PC-9 (cell line): ENCODE results near the gene PCDHGA2. TPM values are rescaled to one million over a fixed set of nuclear protein-coding genes. Genes with fewer than 3 reads are reported as not detected.
"Not testable (repeated sequence)": the region's sequence is repeated elsewhere in the genome, so short reads cannot be mapped to it uniquely, and the experiment has no call there.

Source experiments
- BruUV-seq: library from RNA; stranded (reverse); fragments of 400-500 nt; replicated peaks from 2 replicates; lab custom pipeline; 2021; lab: Mats Ljungman, UMichigan
- CTCF ChIA-PET: fragments of 300-600 bp; sonication (Branson Sonifier 250); formaldehyde crosslinking; loops from one replicate; lab custom pipeline; 2022; ENCODE audit warnings: antibody characterized with exemption; lab: Charles Lee
- POLR2A ChIA-PET: fragments of 300-600 bp; sonication (Branson Sonifier 250); formaldehyde crosslinking; loops from one replicate; lab custom pipeline; 2022; ENCODE audit warnings: antibody characterized with exemption; ENCODE audit not compliant: unreplicated experiment; lab: Charles Lee
- DNase-seq, 2 experiments: peaks; one replicate each; pipeline versions ENCODE4 v3.0.0 to v3.0.0-alpha.2; 2015 to 2022; ENCODE audit warnings: mixed read lengths in 1 of 2
- H2AFZ ChIP-seq: fragments of 200-600 bp; sonication (generic); 2 replicates; pipeline ENCODE4 v1.8.1; 2017; ENCODE audit warnings: antibody characterized with exemption
- H3F3A ChIP-seq: fragments of 200-600 bp; sonication (generic); 2 replicates; pipeline ENCODE4 v1.8.1; 2017; ENCODE audit warnings: antibody characterized with exemption, mild to moderate bottlenecking, low read depth; ENCODE audit not compliant: insufficient read depth
- H3K27ac ChIP-seq: fragments of 200-600 bp; sonication (generic); 2 replicates; pipeline ENCODE4 v1.6.1; 2016; ENCODE audit warnings: mixed run types
- H3K27me3 ChIP-seq: fragments of 200-600 bp; sonication (generic); 2 replicates; pipeline ENCODE4 v1.6.1; 2016; ENCODE audit warnings: low read depth, mixed run types; ENCODE audit not compliant: insufficient read depth
- H3K36me3 ChIP-seq: fragments of 200-600 bp; sonication (generic); 2 replicates; pipeline ENCODE4 v1.6.1; 2016; ENCODE audit warnings: low read depth, mixed run types
- H3K4me1 ChIP-seq: fragments of 200-600 bp; sonication (generic); replicated peaks from 2 replicates; pipeline ENCODE4 v1.6.1; 2016; ENCODE audit warnings: mixed run types; ENCODE audit not compliant: insufficient read depth
- H3K4me2 ChIP-seq: fragments of 200-600 bp; sonication (generic); 2 replicates; pipeline ENCODE4 v1.6.1; 2017; ENCODE audit warnings: mixed run types
- H3K4me3 ChIP-seq: fragments of 200-600 bp; sonication (generic); 2 replicates; pipeline ENCODE4 v1.6.1; 2016; ENCODE audit warnings: mixed run types
- H3K79me2 ChIP-seq: fragments of 200-600 bp; sonication (generic); 2 replicates; pipeline ENCODE4 v1.6.1; 2017; ENCODE audit warnings: low read depth, mixed run types
- H3K9me2 ChIP-seq: fragments of 200-600 bp; sonication (generic); 2 replicates; pipeline ENCODE4 v1.8.1; 2017; ENCODE audit warnings: mild to moderate bottlenecking; ENCODE audit not compliant: insufficient read depth
- H3K9me3 ChIP-seq: fragments of 200-600 bp; sonication (generic); 2 replicates; pipeline ENCODE4 v1.8.1; 2016; ENCODE audit warnings: low read depth; ENCODE audit not compliant: insufficient read depth
- H4K20me1 ChIP-seq: fragments of 200-600 bp; sonication (generic); 2 replicates; pipeline ENCODE4 v1.8.1; 2017; ENCODE audit not compliant: insufficient read depth
- CTCF ChIP-seq: fragments of 200-600 bp; sonication (generic); conservative IDR thresholded peaks from 2 replicates; pipeline ENCODE4 v1.6.1; 2017; ENCODE audit warnings: mixed run types, antibody characterized with exemption, mild to moderate bottlenecking, moderate library complexity
- EZH2 ChIP-seq: fragments of 200-600 bp; sonication (generic); IDR thresholded peaks from 2 replicates; pipeline ENCODE4 v1.8.0; 2017; ENCODE audit warnings: antibody characterized with exemption, low read depth
- intact Hi-C: fragments of 100-400 bp; cut with micrococcal nuclease; formaldehyde crosslinking; loops from one replicate; pipeline ENCODE4 v1.10.0; 2022; ENCODE audit not compliant: unreplicated experiment
- total RNA-seq: library from RNA; stranded (reverse); gene quantifications from 2 replicates; pipeline ENCODE4 v1.2.3, GENCODE V29; 2021

Gene PCDHGA2
- total RNA-seq, 1 experiment from 2014 or later, result 0.11 TPM

- Histone ChIP-seq H3K9me3 (peaks cover 19% of the 10 kb centered on the region), H2AFZ (peak overlapping the region; percentile 77), H3F3A (peaks cover 7% of the 10 kb centered on the region; the same call in 1 of the 2 replicates), H3K4me1 (0 out of 2 replicates have a peak, but pooled peaks cover 2% of the 10 kb centered on the region), H3K36me3 (0 out of 2 replicates have a peak, but pooled peaks cover 4% of the 10 kb centered on the region), H3K4me3 (peak overlapping the region; percentile 23; the same call in 1 of the 2 replicates), H4K20me1 (no peaks in the 10 kb centered on the region), H3K9me2 (no peaks in the 10 kb centered on the region), H3K79me2 (no peaks in the 10 kb centered on the region), H3K4me2 (peak overlapping the region; percentile 60), H3K27me3 (no peaks in the 10 kb centered on the region; the same call in 1 of the 2 replicates), H3K27ac (no peak overlapping the region)
- CTCF ChIA-PET, result no interaction called here
- POLR2A ChIA-PET, result no interaction called here
- BruUV-seq, result no TSS peak
- intact Hi-C loops, result loop anchor here (5.0 to 10.0 kb wide), 3 partner anchors 89 to 236 kb away; partner anchors contain the start of genes PCDHGA10 and PCDHGB7
- DNase-seq, result peak; percentile 45 to 56
- TF ChIP-seq EZH2 (no peak), CTCF (peak; percentile 55; the same call in 1 of the 2 replicates)
These were observed 12.3 kb upstream of the PCDHGA2 start for GRCh38 chr5:141326088-141326854.

GRCh38 chr5:141328231-141328630 is 10.3 kb upstream of the PCDHGA2 start:
- DNase-seq, result no peak
- no peaks in the 10 kb centered on the region for H3K9me3 ChIP-seq
- H3K4me1 ChIP-seq, result no peaks in the 10 kb centered on the region
- no peaks in the 10 kb centered on the region; the same call in 1 of the 2 replicates for H3K27me3 ChIP-seq
- H3F3A ChIP-seq, result no peaks in the 10 kb centered on the region
- no peak overlapping the region for H3K4me3 ChIP-seq
- H4K20me1 ChIP-seq, result no peaks in the 10 kb centered on the region
- H2AFZ ChIP-seq, result no peak overlapping the region
- H3K27ac ChIP-seq, result no peak overlapping the region
- no peaks in the 10 kb centered on the region for H3K36me3 ChIP-seq
- intact Hi-C loops, result loop anchor here (5.0 to 10.0 kb wide), 3 partner anchors 87 to 234 kb away; partner anchors contain the start of genes PCDHGA10 and PCDHGB7
- no TSS peak for BruUV-seq
- no peak overlapping the region for H3K4me2 ChIP-seq
- H3K79me2 ChIP-seq, result no peaks in the 10 kb centered on the region
- POLR2A ChIA-PET, result no interaction called here
- CTCF ChIA-PET, result no interaction called here
- TF ChIP-seq CTCF (no peak), EZH2 (no peak)
- no peaks in the 10 kb centered on the region for H3K9me2 ChIP-seq

GRCh38 chr5:141330299-141331080 is 8.1 kb upstream of the PCDHGA2 start, which contains the start of gene PCDHGA1:
PCDHGA1 (plus strand) TSS chr5:141330514.
- H3K36me3 ChIP-seq, result no peaks in the 10 kb centered on the region
- CTCF ChIA-PET, result interaction anchor here (0.6 to 1.2 kb wide), 7 partner anchors 10 to 245 kb away, joined by 3 to 6 read pairs (median 3); partner anchors contain the start of genes PCDHGB3 and TAF7
- BruUV-seq, result no TSS peak
- H3K4me2 ChIP-seq, result peak within 1 kb of the TSS; percentile 51
- no peaks in the 10 kb centered on the region for H4K20me1 ChIP-seq
- H3K79me2 ChIP-seq, result no peaks in the 10 kb centered on the region
- 0 out of 2 replicates have a peak, but pooled peaks cover 5% of the 10 kb centered on the region for H3K4me1 ChIP-seq
- no peaks in the 10 kb centered on the region; the same call in 1 of the 2 replicates for H3K27me3 ChIP-seq
- POLR2A ChIA-PET, result interaction anchor here (0.7 kb wide), 1 partner anchor 9 kb away, joined by 3 read pairs; no protein-coding TSS in a partner anchor
- no peaks in the 10 kb centered on the region for H3F3A ChIP-seq
- DNase-seq, result peak in 1 of 2 experiments; percentile 35
- TF ChIP-seq EZH2 (no peak), CTCF (peak; percentile 66; the same call in 1 of the 2 replicates)
- intact Hi-C loops, result no loop called here
- no peak within 1 kb of the TSS for H3K27ac ChIP-seq
- no peaks in the 10 kb centered on the region for H3K9me2 ChIP-seq
- no peaks in the 10 kb centered on the region for H3K9me3 ChIP-seq
- no peak within 1 kb of the TSS; the same call in 1 of the 2 replicates for H3K4me3 ChIP-seq
- H2AFZ ChIP-seq, result 0 out of 2 replicates have a peak within 1 kb of the TSS, but pooled peaks have one; percentile 15

GRCh38 chr5:141332571-141332970 is 6.0 kb upstream of the PCDHGA2 start:
- H3K79me2 ChIP-seq, DNase-seq, H3K9me2 ChIP-seq, intact Hi-C loops, BruUV-seq, H3K4me1 ChIP-seq, H4K20me1 ChIP-seq, POLR2A ChIA-PET, H3K36me3 ChIP-seq, H3F3A ChIP-seq, H3K4me3 ChIP-seq, H2AFZ ChIP-seq, H3K27me3 ChIP-seq, H3K9me3 ChIP-seq, CTCF ChIA-PET, H3K27ac ChIP-seq, H3K4me2 ChIP-seq: not testable (repeated sequence)
